ENCODE measurements around the gene RAVER1.

DNA sequence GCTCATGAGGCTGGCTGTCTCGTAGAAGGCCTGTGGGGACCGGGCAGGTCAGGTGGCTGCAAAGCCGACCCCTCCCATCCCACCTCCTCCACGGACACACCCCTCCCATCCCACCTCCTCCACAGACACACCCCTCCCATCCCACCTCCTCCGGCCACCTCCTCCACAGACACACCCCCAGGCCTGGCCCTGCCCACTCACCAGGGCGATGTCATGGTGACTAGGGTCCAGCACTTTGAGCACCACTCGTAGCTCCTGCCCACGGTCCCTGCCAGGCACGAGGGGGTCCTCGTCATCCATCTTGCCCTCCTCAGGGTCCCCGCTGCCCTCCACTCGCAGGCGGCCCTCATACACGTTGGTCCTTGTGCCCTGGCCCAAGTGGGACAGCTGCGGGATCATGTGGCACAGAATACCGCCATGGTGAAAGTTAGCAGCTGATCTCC, 28.3 kb upstream of the RAVER1 start:
- TF ChIP-seq POLR2A (IDR thresholded peaks at IDR 0.05), result no peak
- TF ChIP-seq, protein P1, sequence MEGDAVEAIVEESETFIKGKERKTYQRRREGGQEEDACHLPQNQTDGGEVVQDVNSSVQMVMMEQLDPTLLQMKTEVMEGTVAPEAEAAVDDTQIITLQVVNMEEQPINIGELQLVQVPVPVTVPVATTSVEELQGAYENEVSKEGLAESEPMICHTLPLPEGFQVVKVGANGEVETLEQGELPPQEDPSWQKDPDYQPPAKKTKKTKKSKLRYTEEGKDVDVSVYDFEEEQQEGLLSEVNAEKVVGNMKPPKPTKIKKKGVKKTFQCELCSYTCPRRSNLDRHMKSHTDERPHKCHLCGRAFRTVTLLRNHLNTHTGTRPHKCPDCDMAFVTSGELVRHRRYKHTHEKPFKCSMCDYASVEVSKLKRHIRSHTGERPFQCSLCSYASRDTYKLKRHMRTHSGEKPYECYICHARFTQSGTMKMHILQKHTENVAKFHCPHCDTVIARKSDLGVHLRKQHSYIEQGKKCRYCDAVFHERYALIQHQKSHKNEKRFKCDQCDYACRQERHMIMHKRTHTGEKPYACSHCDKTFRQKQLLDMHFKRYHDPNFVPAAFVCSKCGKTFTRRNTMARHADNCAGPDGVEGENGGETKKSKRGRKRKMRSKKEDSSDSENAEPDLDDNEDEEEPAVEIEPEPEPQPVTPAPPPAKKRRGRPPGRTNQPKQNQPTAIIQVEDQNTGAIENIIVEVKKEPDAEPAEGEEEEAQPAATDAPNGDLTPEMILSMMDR (IDR thresholded peaks at IDR 0.05), result no peak
